Spinal cord (tissue), 10 donors: ENCODE results near the gene MYO7A. TPM values are rescaled to one million over a fixed set of nuclear protein-coding genes. Genes with fewer than 3 reads are reported as not detected.
A peak's percentile ranks its signal among the peaks of the same experiment; 100 is the strongest.

Experiments
- DNase-seq, 6 donors: peaks; one replicate each; pipeline versions ENCODE4 v3.0.0 to v3.0.0-alpha.2; 2013 to 2015; ENCODE audit warnings: low spot score in 6 of 6, low read depth in 4 of 6
- H3K27ac ChIP-seq: one replicate; pipeline ENCODE4 v1.5.1; 2013; ENCODE audit warnings: low read depth, low read length, control low read depth
- H3K27me3 ChIP-seq: one replicate; pipeline ENCODE4 v1.6.1; 2013; ENCODE audit warnings: low read length; ENCODE audit not compliant: control insufficient read depth, insufficient read depth
- H3K36me3 ChIP-seq: one replicate; pipeline ENCODE4 v1.6.1; 2013; ENCODE audit warnings: low read length; ENCODE audit not compliant: control insufficient read depth, insufficient read depth
- H3K4me1 ChIP-seq: one replicate; pipeline ENCODE4 v1.6.1; 2013; ENCODE audit warnings: low read length; ENCODE audit not compliant: control insufficient read depth, insufficient read depth
- H3K4me3 ChIP-seq: one replicate; pipeline ENCODE4 v1.5.1; 2013; ENCODE audit warnings: low read depth, low read length, control low read depth
- H3K9me3 ChIP-seq: one replicate; pipeline ENCODE4 v1.6.1; 2013; ENCODE audit warnings: low read length; ENCODE audit not compliant: control insufficient read depth, insufficient read depth
- WGBS: methylation state at CpG from one replicate; pipeline ENCODE4 v1.1.5; 2013; ENCODE audit warnings: missing lambda C conversion rate; ENCODE audit not compliant: insufficient coverage; 5-methylcytosine and 5-hydroxymethylcytosine counted together
- polyA plus RNA-seq, 2 donors: library from polyadenylated mRNA; unstranded; fragments of 120-200 nt; gene quantifications; one replicate each; pipeline ENCODE4 v1.2.1, GENCODE V29; 2013; ENCODE audit not compliant: insufficient read length in 2 of 2
- total RNA-seq, 2 donors: library from RNA; depleted of rRNA in 1 of 2; stranded (reverse); fragments of 120-200 nt in 1 of 2; fragments of >200 nt in 1 of 2; gene quantifications; one replicate each; pipeline versions ENCODE4 v1.2.3 to v1.2.4, GENCODE V29; 2013 to 2014
- donor health status: healthy.

The MYO7A gene
- total and polyA plus RNA-seq, 4 donors = 3.0 to 6.0 (median 4.2) TPM

GRCh38 chr11:77142091-77142975, 14.3 kb downstream of the MYO7A start:
- no peak for DNase-seq

GRCh38 chr11:77143405-77144020, 15.5 kb downstream of the MYO7A start:
- H3K27ac ChIP-seq = no peak overlapping the region
- no peaks in the 10 kb centered on the region for H3K9me3 ChIP-seq
- peaks cover 30% of the 10 kb centered on the region for H3K4me1 ChIP-seq
- H3K27me3 ChIP-seq = peaks cover 16% of the 10 kb centered on the region
- WGBS = 88% methylated on average over 8 of the region's 8 CpGs
- no peak for DNase-seq
- H3K4me3 ChIP-seq = no peak overlapping the region
- H3K36me3 ChIP-seq = no peaks in the 10 kb centered on the region

More at GRCh38 chr11:77142091-77142975, 14.3 kb downstream of the MYO7A start:
- Histone ChIP-seq H3K4me3 (no peak overlapping the region), H3K4me1 (peaks cover 25% of the 10 kb centered on the region), H3K9me3 (no peaks in the 10 kb centered on the region), H3K36me3 (no peaks in the 10 kb centered on the region), H3K27ac (no peak overlapping the region), H3K27me3 (peaks cover 20% of the 10 kb centered on the region)
- 90% methylated on average over 11 of the region's 11 CpGs for WGBS

GRCh38 chr11:77144196-77144856, 16.3 kb downstream of the MYO7A start:
- Histone ChIP-seq H3K27ac (no peak overlapping the region), H3K4me1 (peaks cover 34% of the 10 kb centered on the region)
- WGBS = 85% methylated on average over 6 of the region's 9 CpGs

GRCh38 chr11:77144857-77145428, 16.9 kb downstream of the MYO7A start:
- Histone ChIP-seq H3K9me3 (no peaks in the 10 kb centered on the region), H3K4me3 (no peak overlapping the region), H3K4me1 (peaks cover 34% of the 10 kb centered on the region), H3K27ac (no peak overlapping the region), H3K36me3 (no peaks in the 10 kb centered on the region), H3K27me3 (peaks cover 8% of the 10 kb centered on the region)
- no peak for DNase-seq
- 83% methylated on average over 4 of the region's 7 CpGs for WGBS

More at GRCh38 chr11:77144196-77144856, 16.3 kb downstream of the MYO7A start:
- H3K36me3 ChIP-seq = no peaks in the 10 kb centered on the region
- peaks cover 8% of the 10 kb centered on the region for H3K27me3 ChIP-seq
- no peaks in the 10 kb centered on the region for H3K9me3 ChIP-seq
- H3K4me3 ChIP-seq = no peak overlapping the region
- peak in 2 of 6 donors; percentile 8 to 29 for DNase-seq

- no peaks in the 10 kb centered on the region for H3K9me3 ChIP-seq
- peaks cover 8% of the 10 kb centered on the region for H3K27me3 ChIP-seq
- H3K4me1 ChIP-seq = peaks cover 34% of the 10 kb centered on the region
- H3K4me3 ChIP-seq = no peak overlapping the region
- WGBS = 87% methylated on average over 10 of the region's 10 CpGs
- H3K36me3 ChIP-seq = no peaks in the 10 kb centered on the region
- peak in 1 of 6 donors; percentile 76 for DNase-seq
- H3K27ac ChIP-seq = no peak overlapping the region
Observed at GRCh38 chr11:77146261-77147035, 18.4 kb downstream of the MYO7A start.

GRCh38 chr11:77147036-77147315, 18.9 kb downstream of the MYO7A start:
- peak in 1 of 6 donors; percentile 32 for DNase-seq
- H3K4me1 ChIP-seq = peaks cover 34% of the 10 kb centered on the region
- H3K4me3 ChIP-seq = no peak overlapping the region
- no peaks in the 10 kb centered on the region for H3K9me3 ChIP-seq
- H3K27ac ChIP-seq = no peak overlapping the region
- H3K27me3 ChIP-seq = peaks cover 8% of the 10 kb centered on the region
- no peaks in the 10 kb centered on the region for H3K36me3 ChIP-seq
- WGBS = 63% methylated on average over 1 of the region's 1 CpG

GRCh38 chr11:77147668-77148321, 19.7 kb downstream of the MYO7A start:
- no peak overlapping the region for H3K4me3 ChIP-seq
- 19% methylated on average over 32 of the region's 47 CpGs for WGBS

GRCh38 chr11:77148963-77149715, 21.1 kb downstream of the MYO7A start:
- no peak for DNase-seq
- H3K4me3 ChIP-seq = no peak overlapping the region
- no peaks in the 10 kb centered on the region for H3K9me3 ChIP-seq
- 96% methylated on average over 8 of the region's 8 CpGs for WGBS
- peaks cover 50% of the 10 kb centered on the region for H3K4me1 ChIP-seq
- H3K36me3 ChIP-seq = no peaks in the 10 kb centered on the region
- H3K27ac ChIP-seq = no peak overlapping the region
- H3K27me3 ChIP-seq = peaks cover 8% of the 10 kb centered on the region

More at GRCh38 chr11:77147668-77148321, 19.7 kb downstream of the MYO7A start:
- Histone ChIP-seq H3K4me1 (peaks cover 37% of the 10 kb centered on the region), H3K36me3 (no peaks in the 10 kb centered on the region), H3K9me3 (no peaks in the 10 kb centered on the region), H3K27ac (no peak overlapping the region), H3K27me3 (peaks cover 8% of the 10 kb centered on the region)
- DNase-seq = peak in 2 of 6 donors; percentile 31 to 43
